ENCODE measurements around the gene MAP3K5.

Gene MAP3K5

GRCh38 chr6:136566851-136567250, 225.4 kb downstream of the MAP3K5 start:
- TF ChIP-seq CTCF (IDR thresholded peaks at IDR 0.05; ENCODE audit: insufficient read depth, low read depth, low read length, missing control alignments), result no peak
- DNase-seq (ENCODE audit: low read depth), result no peak
- H3K4me3 ChIP-seq (ENCODE audit: low read length), result no peak overlapping the region

GRCh38 chr6:136566007-136566487, 226.2 kb downstream of the MAP3K5 start:
- H3K4me3 ChIP-seq (ENCODE audit: low read length), result no peak overlapping the region
- DNase-seq (ENCODE audit: low read depth), result no peak
- no peak for TF ChIP-seq CTCF (IDR thresholded peaks at IDR 0.05; ENCODE audit: insufficient read depth, low read depth, low read length, missing control alignments)

GRCh38 chr6:136564180-136564579, 228.1 kb downstream of the MAP3K5 start:
- DNase-seq (ENCODE audit: low read depth), result no peak
- no peak for TF ChIP-seq CTCF (IDR thresholded peaks at IDR 0.05; ENCODE audit: insufficient read depth, low read depth, low read length, missing control alignments)
- no peak overlapping the region for H3K4me3 ChIP-seq (ENCODE audit: low read length)

GRCh38 chr6:136563386-136564152, 228.7 kb downstream of the MAP3K5 start:
- H3K4me3 ChIP-seq (ENCODE audit: low read length), result no peak overlapping the region
- no peak for TF ChIP-seq CTCF (IDR thresholded peaks at IDR 0.05; ENCODE audit: insufficient read depth, low read depth, low read length, missing control alignments)
- DNase-seq (ENCODE audit: low read depth), result peak; percentile 37

- DNase-seq (ENCODE audit: low read depth), result no peak
- no peak overlapping the region for H3K4me3 ChIP-seq (ENCODE audit: low read length)
- TF ChIP-seq CTCF (IDR thresholded peaks at IDR 0.05; ENCODE audit: insufficient read depth, low read depth, low read length, missing control alignments), result no peak
Observed at GRCh38 chr6:136562211-136562610, 230.1 kb downstream of the MAP3K5 start.

GRCh38 chr6:136553166-136553787, 239.0 kb downstream of the MAP3K5 start:
- no peak for DNase-seq (ENCODE audit: low read depth)
- TF ChIP-seq CTCF (IDR thresholded peaks at IDR 0.05; ENCODE audit: insufficient read depth, low read depth, low read length, missing control alignments), result no peak
- no peak overlapping the region for H3K4me3 ChIP-seq (ENCODE audit: low read length)
